Testis (tissue), 2 donors: ENCODE measurements around the gene SEC11A.

Source experiments
- CTCF ChIP-seq, 3 experiments: fragments of 450-650 bp in 2 of 3; fragments of 200-600 bp in 1 of 3; sonication (generic) in 1 of 3; IDR thresholded peaks; one replicate each; pipeline ENCODE4 v1.5.1; 2016 to 2019; ENCODE audit warnings: antibody characterized with exemption in 3 of 3, mild to moderate bottlenecking in 2 of 3, moderate library complexity in 1 of 3
- POLR2A ChIP-seq: fragments of 450-650 bp; IDR thresholded peaks from one replicate; pipeline ENCODE4 v1.6.1; 2017; ENCODE audit warnings: antibody characterized with exemption, mild to moderate bottlenecking, moderate library complexity

DNA sequence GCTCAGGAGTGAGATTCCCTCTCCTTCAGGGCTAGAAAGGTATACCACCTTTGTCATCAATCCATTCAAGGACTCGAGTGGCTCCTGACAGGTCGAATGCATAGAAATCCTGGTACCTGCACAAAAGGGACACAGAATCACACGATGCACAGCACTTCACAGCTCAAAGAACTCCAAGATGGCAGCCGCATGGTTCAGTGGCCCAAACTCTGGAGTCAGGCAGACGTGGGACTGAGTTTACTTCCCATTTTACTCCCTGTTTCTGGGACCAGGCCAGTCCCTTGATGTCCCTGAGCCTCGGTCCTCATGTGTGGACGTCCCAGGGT is 62.4 kb downstream of the SEC11A start:
- no peak for TF ChIP-seq POLR2A
- TF ChIP-seq CTCF (IDR thresholded peaks at IDR 0.05), result no peak
